H1 (cell line): ENCODE data around the gene FGGY. TPM values are rescaled to one million over a fixed set of nuclear protein-coding genes. Genes with fewer than 3 reads are reported as not detected.

Source experiments
- CTCF ChIA-PET: fragments of 300-600 bp; sonication (Branson Sonifier 250); formaldehyde crosslinking; loops from one replicate; lab custom pipeline; 2021; ENCODE audit not compliant: partially characterized antibody; lab: Charles Lee
- POLR2A ChIA-PET: fragments of 300-600 bp; sonication (Branson Sonifier 250); formaldehyde crosslinking; loops from one replicate; lab custom pipeline; 2021; ENCODE audit warnings: inconsistent platforms; ENCODE audit not compliant: partially characterized antibody; lab: Charles Lee
- DNase-seq, 2 experiments: peaks; one replicate each; pipeline versions ENCODE4 v3.0.0 to v3.0.0-alpha.2; 2010 to 2022; ENCODE audit warnings: low spot score in 2 of 2, low read depth in 1 of 2, mixed read lengths in 1 of 2
- FAIRE-seq: peaks from 2 replicates; lab custom pipeline; 2011; peaks lifted over from hg19 to GRCh38; lab: Jason Lieb, UNC
- H2AFZ ChIP-seq: 2 replicates; pipeline ENCODE4 v1.8.1; 2012; ENCODE audit warnings: low read length, inconsistent platforms
- H2AK5ac ChIP-seq: 2 replicates; pipeline ENCODE4 v1.6.1; 2013; ENCODE audit warnings: low read depth, low read length
- H2BK120ac ChIP-seq: replicated peaks from 2 replicates; pipeline ENCODE3; 2013; ENCODE audit warnings: low read depth, low read length, inconsistent platforms
- H2BK12ac ChIP-seq: 2 replicates; pipeline ENCODE4 v1.6.1; 2013; ENCODE audit warnings: low read depth, low read length
- H2BK15ac ChIP-seq: 2 replicates; pipeline ENCODE4 v1.6.1; 2013; ENCODE audit warnings: low read length
- H2BK20ac ChIP-seq: 2 replicates; pipeline ENCODE4 v1.6.1; 2013; ENCODE audit warnings: low read length
- H2BK5ac ChIP-seq: 2 replicates; pipeline ENCODE4 v1.6.1; 2013; ENCODE audit warnings: low read depth, low read length
- H3K14ac ChIP-seq: 2 replicates; pipeline ENCODE4 v1.6.1; 2013; ENCODE audit warnings: inconsistent platforms; ENCODE audit not compliant: insufficient read length
- H3K18ac ChIP-seq: 2 replicates; pipeline ENCODE4 v1.6.1; 2013; ENCODE audit warnings: low read length; ENCODE audit errors: extremely low read depth
- H3K23ac ChIP-seq: 2 replicates; pipeline ENCODE4 v1.6.1; 2013; ENCODE audit warnings: inconsistent platforms; ENCODE audit not compliant: insufficient read length
- H3K23me2 ChIP-seq: 2 replicates; pipeline ENCODE4 v1.6.1; 2013; ENCODE audit warnings: low read depth, low read length
- H3K27ac ChIP-seq: 2 replicates; pipeline ENCODE4 v1.6.1; 2011; ENCODE audit warnings: low read depth, low read length, inconsistent platforms
- H3K27me3 ChIP-seq, 4 experiments: replicated peaks in 1 of 4; 1 replicate in 1 of 4; 2 replicates in 3 of 4; pipeline versions ENCODE4 v1.6.1 to v1.8.1; 2011 to 2013; ENCODE audit warnings: low read length in 3 of 4, mild to moderate bottlenecking in 3 of 4, inconsistent platforms in 2 of 4, mixed read lengths in 2 of 4, moderate library complexity in 1 of 4; ENCODE audit not compliant: control insufficient read depth in 3 of 4, insufficient read depth in 3 of 4; ENCODE audit errors: extremely low read depth in 1 of 4
- H3K36me3 ChIP-seq, 4 experiments: 2 replicates each; pipeline versions ENCODE4 v1.6.1 to v1.8.1; 2011 to 2013; ENCODE audit warnings: mild to moderate bottlenecking in 4 of 4, low read length in 3 of 4, moderate library complexity in 2 of 4, control low read depth in 1 of 4, inconsistent platforms in 1 of 4; ENCODE audit not compliant: insufficient read depth in 4 of 4, control insufficient read depth in 2 of 4
- H3K4ac ChIP-seq: replicated peaks from 2 replicates; pipeline ENCODE3; 2013; ENCODE audit warnings: low read length, low read depth, mixed read lengths, inconsistent platforms; ENCODE audit not compliant: insufficient read length
- H3K4me1 ChIP-seq, 4 experiments: replicated peaks in 1 of 4; 1 replicate in 1 of 4; 2 replicates in 3 of 4; pipeline versions ENCODE4 v1.6.1 to v1.8.1; 2011 to 2013; ENCODE audit warnings: low read length in 3 of 4, inconsistent platforms in 2 of 4, mixed read lengths in 1 of 4; ENCODE audit not compliant: insufficient read depth in 4 of 4, control insufficient read depth in 3 of 4
- H3K4me2 ChIP-seq, 2 experiments: 2 replicates each; pipeline versions ENCODE4 v1.6.1 to v1.8.1; 2011 to 2013; ENCODE audit warnings: low read depth in 2 of 2, low read length in 2 of 2, control low read depth in 1 of 2, inconsistent platforms in 1 of 2, mild to moderate bottlenecking in 1 of 2; ENCODE audit not compliant: insufficient read depth in 1 of 2
- H3K4me3 ChIP-seq, 4 experiments: fragments of 200-600, 300-600 bp in 1 of 4; sonication (generic), shearing (Covaris generic), sonication (Bioruptor Twin) in 1 of 4; 2 replicates each; pipeline versions ENCODE4 v1.5.1 to v1.8.1; 2011 to 2016; ENCODE audit warnings: low read length in 4 of 4, low read depth in 3 of 4, control low read depth in 2 of 4, inconsistent platforms in 2 of 4, mild to moderate bottlenecking in 2 of 4, mixed read lengths in 1 of 4, moderate library complexity in 1 of 4; ENCODE audit not compliant: insufficient read depth in 2 of 4; ENCODE audit errors: extremely low read depth in 1 of 4
- H3K56ac ChIP-seq: replicated peaks from 2 replicates; pipeline ENCODE3; 2013; ENCODE audit warnings: low read depth, mild to moderate bottlenecking, mixed read lengths, low read length, inconsistent platforms; ENCODE audit not compliant: insufficient read length
- H3K79me1 ChIP-seq: 2 replicates; pipeline ENCODE4 v1.6.1; 2013; ENCODE audit warnings: low read depth, low read length, control low read depth
- H3K79me2 ChIP-seq, 2 experiments: 2 replicates each; pipeline versions ENCODE4 v1.6.1 to v1.8.1; 2012 to 2013; ENCODE audit warnings: low read length in 2 of 2, mild to moderate bottlenecking in 2 of 2, inconsistent platforms in 1 of 2; ENCODE audit not compliant: insufficient read depth in 2 of 2, control insufficient read depth in 1 of 2
- H3K9ac ChIP-seq, 4 experiments: replicated peaks in 1 of 4; 1 replicate in 1 of 4; 2 replicates in 3 of 4; pipeline versions ENCODE4 v1.6.1 to v1.8.1; 2011 to 2013; ENCODE audit warnings: low read depth in 3 of 4, low read length in 3 of 4, control low read depth in 2 of 4, mild to moderate bottlenecking in 2 of 4, moderate library complexity in 2 of 4, inconsistent platforms in 1 of 4; ENCODE audit errors: extremely low read depth in 1 of 4
- H3K9me3 ChIP-seq, 2 experiments: 2 replicates each; pipeline versions ENCODE4 v1.6.1 to v1.8.1; 2012 to 2013; ENCODE audit warnings: mild to moderate bottlenecking in 2 of 2, moderate library complexity in 2 of 2, control low read depth in 1 of 2, inconsistent platforms in 1 of 2, low read depth in 1 of 2, low read length in 1 of 2, mixed read lengths in 1 of 2; ENCODE audit not compliant: insufficient read depth in 2 of 2
- H4K20me1 ChIP-seq, 2 experiments: replicated peaks in 1 of 2; 2 replicates each; pipeline versions ENCODE3 to v1.8.1; 2011 to 2013; ENCODE audit warnings: inconsistent platforms in 2 of 2, low read length in 2 of 2, mild to moderate bottlenecking in 1 of 2; ENCODE audit not compliant: insufficient read depth in 2 of 2, control insufficient read depth in 1 of 2
- H4K5ac ChIP-seq: 2 replicates; pipeline ENCODE4 v1.6.1; 2013; ENCODE audit warnings: low read length, low read depth, mixed read lengths, inconsistent platforms; ENCODE audit not compliant: insufficient read length
- H4K8ac ChIP-seq: 2 replicates; pipeline ENCODE4 v1.8.0; 2013; ENCODE audit warnings: mild to moderate bottlenecking, moderate library complexity, low read length, inconsistent platforms; ENCODE audit not compliant: insufficient read depth; ENCODE audit errors: extremely low read depth
- H4K91ac ChIP-seq: replicated peaks from 2 replicates; pipeline ENCODE3; 2013; ENCODE audit warnings: low read length, mixed read lengths, inconsistent platforms; ENCODE audit not compliant: insufficient read length
- HDAC6 ChIP-seq: IDR thresholded peaks from one replicate; pipeline ENCODE4 v1.7.1; 2012; ENCODE audit warnings: low read depth, mild to moderate bottlenecking, inconsistent platforms, low read length, moderate library complexity
- NANOG ChIP-seq: IDR thresholded peaks from 2 replicates; pipeline ENCODE4 v1.6.1; 2011; ENCODE audit warnings: low read length, low read depth, mild to moderate bottlenecking, inconsistent platforms; ENCODE audit not compliant: insufficient read depth, poor library complexity, severe bottlenecking
- RFX5 ChIP-seq: IDR thresholded peaks from 2 replicates; pipeline ENCODE4 v1.6.1; 2011; ENCODE audit warnings: low read depth, low read length, improper control_type of control experiment, borderline replicate concordance
- polyA plus RNA-seq, 7 experiments: library from polyadenylated mRNA; depleted of rRNA in 3 of 7; stranded (reverse) in 5 of 7; unstranded in 2 of 7; fragments of >200 nt in 5 of 7; fragments of 200-250 nt in 2 of 7; gene quantifications; 1 replicate in 5 of 7; 2 replicates in 1 of 7; 4 replicates in 1 of 7; pipeline versions ENCODE4 v1.2.1 to v1.2.3, GENCODE V29; 2011 to 2013; ENCODE audit warnings: missing spikeins in 2 of 7, mixed read lengths in 2 of 7
- total RNA-seq: library from RNA; stranded (reverse); fragmentation: NEBNext Ultra II Directional; extraction: Animal tissue kit (Norgen Biotek cat#: 25700); gene quantifications from 2 replicates; pipeline ENCODE4 v1.2.1, GENCODE V29; 2021

The FGGY gene
- total and polyA plus RNA-seq, 2 of the 8 experiments (the other 6 are each of a cell fraction or from before 2014, with no cell fraction given), result 10.3 to 12.5 TPM

- no peaks in the 10 kb centered on the region for H3K23me2 ChIP-seq
- H3K79me2 ChIP-seq, result 0 out of 4 replicates have a peak, but pooled peaks cover 0 to 4% of the 10 kb centered on the region in 2 experiments
- no peak overlapping the region for H4K8ac ChIP-seq
- no peak overlapping the region for H2AK5ac ChIP-seq
- no peak overlapping the region for H3K9ac ChIP-seq
- no peaks in the 10 kb centered on the region for H4K20me1 ChIP-seq
- no peak overlapping the region for H4K5ac ChIP-seq
- no peaks in the 10 kb centered on the region for H3K36me3 ChIP-seq
- no peak overlapping the region for H3K4me3 ChIP-seq
- H2BK12ac ChIP-seq, result no peak overlapping the region
- no peak overlapping the region for H3K18ac ChIP-seq
- ChIA-PET POLR2A (no interaction called here), CTCF (interaction anchor here (2.9 kb wide), 1 partner anchor 17 kb away, joined by 7 read pairs; no protein-coding TSS in a partner anchor)
- no peak overlapping the region for H2BK20ac ChIP-seq
- H4K91ac ChIP-seq, result no peak overlapping the region
- H2BK15ac ChIP-seq, result no peak overlapping the region; the same call in 1 of the 2 replicates
- H3K9me3 ChIP-seq, result no peaks in the 10 kb centered on the region; a peak in 2 of 4 replicates
- H3K79me1 ChIP-seq, result no peaks in the 10 kb centered on the region
- H3K27me3 ChIP-seq, result no peaks in the 10 kb centered on the region
- peaks cover 2 to 7% (median 6%) of the 10 kb centered on the region in 4 experiments; a peak in 5 of 7 replicates for H3K4me1 ChIP-seq
- DNase-seq (no peak), FAIRE-seq (no peak)
- no peak overlapping the region for H2AFZ ChIP-seq
- H2BK5ac ChIP-seq, result no peak overlapping the region
- H3K4me2 ChIP-seq, result no peak overlapping the region
- no peak overlapping the region for H3K23ac ChIP-seq
- H3K4ac ChIP-seq, result no peak overlapping the region
- H3K56ac ChIP-seq, result no peak overlapping the region
- H2BK120ac ChIP-seq, result no peak overlapping the region
- no peak overlapping the region for H3K14ac ChIP-seq
- TF ChIP-seq NANOG, result no peak
- no peak for TF ChIP-seq RFX5
- no peak for TF ChIP-seq HDAC6
- H3K27ac ChIP-seq, result no peak overlapping the region
These were observed 10.7 kb downstream of the FGGY start for GRCh38 chr1:59307591-59307990.
